ENCODE measurements around the gene FOXD4L3.
A peak's percentile ranks its signal among the peaks of the same experiment; 100 is the strongest.
"Not testable (repeated sequence)": the region's sequence is repeated elsewhere in the genome, so short reads cannot be mapped to it uniquely, and the experiment has no call there.

The FOXD4L3 gene

GRCh38 chr9:68302567-68302966 lies at the start of gene FOXD4L3:
Gene FOXD4L3 (plus strand): TSS chr9:68302867. CDS start chr9:68302952, 85 bp downstream.
- not testable (repeated sequence) for ATAC-seq, DNase-seq

GRCh38 chr9:68281041-68281440 lies 21.6 kb upstream of the FOXD4L3 start:
- not testable (repeated sequence) for DNase-seq, ATAC-seq

- not testable (repeated sequence) for DNase-seq, ATAC-seq
Observed at GRCh38 chr9:68303771-68304170, 1.1 kb downstream of the FOXD4L3 start.

GRCh38 chr9:68304212-68304611 lies 1.5 kb downstream of the FOXD4L3 start:
- not testable (repeated sequence) for DNase-seq

GRCh38 chr9:68304777-68305176 lies 2.1 kb downstream of the FOXD4L3 start:
- ATAC-seq, DNase-seq: not testable (repeated sequence)

More at GRCh38 chr9:68304212-68304611, 1.5 kb downstream of the FOXD4L3 start:
- ATAC-seq = not testable (repeated sequence)

- ATAC-seq, DNase-seq: not testable (repeated sequence)
Observed at GRCh38 chr9:68305680-68306285, 3.1 kb downstream of the FOXD4L3 start.

- not testable (repeated sequence) for DNase-seq, ATAC-seq
Observed at GRCh38 chr9:68306391-68306964, 3.8 kb downstream of the FOXD4L3 start.

GRCh38 chr9:68307127-68307526 lies 4.5 kb downstream of the FOXD4L3 start:
- not testable (repeated sequence) for ATAC-seq, DNase-seq

GRCh38 chr9:68307654-68308053 lies 5.0 kb downstream of the FOXD4L3 start:
- not testable (repeated sequence) for ATAC-seq, DNase-seq

GRCh38 chr9:68311208-68311607 lies 8.5 kb downstream of the FOXD4L3 start:
- DNase-seq, ATAC-seq: not testable (repeated sequence)

GRCh38 chr9:68318209-68318608 lies 15.5 kb downstream of the FOXD4L3 start:
- not testable (repeated sequence) for ATAC-seq, DNase-seq

- not testable (repeated sequence) for ATAC-seq, DNase-seq
Observed at GRCh38 chr9:68323749-68324148, 21.1 kb downstream of the FOXD4L3 start.

- DNase-seq, ATAC-seq: not testable (repeated sequence)
Observed at GRCh38 chr9:68324518-68324917, 21.9 kb downstream of the FOXD4L3 start.

- not testable (repeated sequence) for DNase-seq, ATAC-seq
Observed at GRCh38 chr9:68329106-68329505, 26.4 kb downstream of the FOXD4L3 start.

- DNase-seq = not testable (repeated sequence)
Observed at GRCh38 chr9:68330531-68331173, 28.0 kb downstream of the FOXD4L3 start.

GRCh38 chr9:68332122-68332521 lies 29.5 kb downstream of the FOXD4L3 start:
- not testable (repeated sequence) for DNase-seq, ATAC-seq

More at GRCh38 chr9:68330531-68331173, 28.0 kb downstream of the FOXD4L3 start:
- not testable (repeated sequence) for ATAC-seq

- peak; percentile 43 for ATAC-seq
- not testable (repeated sequence) for DNase-seq
Observed at GRCh38 chr9:68335935-68336334, 33.3 kb downstream of the FOXD4L3 start.

- not testable (repeated sequence) for ATAC-seq, DNase-seq
Observed at GRCh38 chr9:68336639-68337339, 34.1 kb downstream of the FOXD4L3 start.

GRCh38 chr9:68338000-68338399 lies 35.3 kb downstream of the FOXD4L3 start:
- not testable (repeated sequence) for DNase-seq, ATAC-seq

GRCh38 chr9:68342265-68343025 lies 39.8 kb downstream of the FOXD4L3 start:
- not testable (repeated sequence) for DNase-seq
- ATAC-seq = peak; percentile 82

- ATAC-seq, DNase-seq: not testable (repeated sequence)
Observed at GRCh38 chr9:68343242-68343641, 40.6 kb downstream of the FOXD4L3 start.

Data from stimulated activated naive CD8-positive, alpha-beta T cell treated with anti-CD3 and anti-CD28 coated beads, Interleukin-15, Interleukin-2, amounts not matched to agents 100 U/mL and 50 U/mL, for 24 hours (primary cell).